Measurements from ENCODE around the gene KRT13. TPM values are rescaled to one million over a fixed set of nuclear protein-coding genes. Genes with fewer than 3 reads are reported as not detected.

KRT13 gene
- total and polyA plus RNA-seq, 10 of the 15 experiments (the other 5 are each of a cell fraction or from before 2014, with no cell fraction given): not detected

- no peak for TF ChIP-seq BCLAF1 (IDR thresholded peaks at IDR 0.05)
- no peak for TF ChIP-seq ZNF687 (IDR thresholded peaks at IDR 0.05)
- no peak for TF ChIP-seq STAT3 (IDR thresholded peaks at IDR 0.05; ENCODE audit: low read depth, low read length)
- no peak for TF ChIP-seq RFX5 (IDR thresholded peaks at IDR 0.05; ENCODE audit: low read depth, low read length)
- no peak for TF ChIP-seq E2F4 (IDR thresholded peaks at IDR 0.05; ENCODE audit: low read depth, low read length)
- TF ChIP-seq ZNF592 (IDR thresholded peaks at IDR 0.05): no peak
- TF ChIP-seq WRNIP1 (IDR thresholded peaks at IDR 0.05; ENCODE audit: borderline replicate concordance, low read depth, low read length): no peak
- TF ChIP-seq LARP7 (IDR thresholded peaks at IDR 0.05): no peak
- TF ChIP-seq SKIL (IDR thresholded peaks at IDR 0.05; ENCODE audit: low read depth, poor library complexity, severe bottlenecking): no peak
Measured at GRCh38 chr17:41476866-41477815, 28.3 kb downstream of the KRT13 start (continued).
